HepG2 (cell line): ENCODE results near the gene ZNF12. TPM values are rescaled to one million over a fixed set of nuclear protein-coding genes. Genes with fewer than 3 reads are reported as not detected.
"Not testable (repeated sequence)": the region's sequence is repeated elsewhere in the genome, so short reads cannot be mapped to it uniquely, and the experiment has no call there.

Experiments
- ATAC-seq: fragments of 200-7000 bp; cut with Tn5 transposase; 3 replicates; pipeline ENCODE4 v1.9.1; 2020; ENCODE audit warnings: mild to moderate bottlenecking, moderate library complexity
- BruUV-seq: library from RNA; stranded (reverse); fragments of 400-500 nt; replicated peaks from 2 replicates; lab custom pipeline; 2021; lab: Mats Ljungman, UMichigan
- CTCF ChIA-PET: fragments of 300-600 bp; formaldehyde crosslinking; extraction: SDS; loops from one replicate; lab custom pipeline; 2021; ENCODE audit warnings: low total read pairs, inconsistent platforms, low intra/inter-chr PET ratio; lab: Yijun Ruan, JAX
- POLR2A ChIA-PET: fragments of 350-600 bp; sonication (Branson Sonifier 250); formaldehyde crosslinking; loops from one replicate; lab custom pipeline; 2020; ENCODE audit warnings: antibody characterized with exemption, inconsistent platforms; lab: Yijun Ruan, JAX
- DNase-seq: peaks from one replicate; pipeline ENCODE4 v3.0.0-alpha.2; 2015; ENCODE audit warnings: low spot score
- FAIRE-seq: peaks from 3 replicates; lab custom pipeline; 2011; peaks lifted over from hg19 to GRCh38; lab: Jason Lieb, UNC
- H2AFZ ChIP-seq: one replicate; pipeline ENCODE4 v1.6.1; 2011; ENCODE audit warnings: low read length, inconsistent platforms
- H3K27ac ChIP-seq: fragments of 300-600 bp; 3 replicates; pipeline ENCODE4 v1.8.0; 2011; ENCODE audit warnings: mixed run types, mild to moderate bottlenecking, mixed read lengths, low read length, inconsistent platforms; ENCODE audit not compliant: insufficient read depth; ENCODE audit errors: extremely low read length
- H3K27me3 ChIP-seq, 2 experiments: fragments of 200-600 bp in 1 of 2; 2 replicates in 1 of 2; 3 replicates in 1 of 2; pipeline versions ENCODE4 v1.6.0 to v1.8.0; 2011; ENCODE audit warnings: low read length in 2 of 2, mild to moderate bottlenecking in 2 of 2, moderate library complexity in 2 of 2, inconsistent platforms in 1 of 2; ENCODE audit not compliant: insufficient read depth in 2 of 2, control insufficient read depth in 1 of 2
- H3K36me3 ChIP-seq, 2 experiments: fragments of 200-600 bp in 1 of 2; replicated peaks in 1 of 2; 2 replicates in 1 of 2; 3 replicates in 1 of 2; pipeline versions ENCODE4 v1.5.1 to v1.8.0; 2011; ENCODE audit warnings: low read length in 2 of 2, inconsistent platforms in 1 of 2; ENCODE audit not compliant: insufficient read depth in 2 of 2, control insufficient read depth in 1 of 2
- H3K4me1 ChIP-seq: 2 replicates; pipeline ENCODE4 v1.5.1; 2012; ENCODE audit warnings: low read length, inconsistent platforms; ENCODE audit not compliant: insufficient read depth
- H3K4me2 ChIP-seq: 2 replicates; pipeline ENCODE4 v1.6.0; 2011; ENCODE audit warnings: low read depth, low read length, inconsistent platforms
- H3K4me3 ChIP-seq, 3 experiments: fragments of 200-600 bp in 1 of 3; sonication (generic), shearing (Covaris generic) in 1 of 3; replicated peaks in 1 of 3; 2 replicates each; pipeline ENCODE4 v1.5.1; 2011 to 2016; ENCODE audit warnings: low read length in 3 of 3, inconsistent platforms in 2 of 3, low read depth in 2 of 3, mild to moderate bottlenecking in 2 of 3, control low read depth in 1 of 3, mixed read lengths in 1 of 3; ENCODE audit not compliant: insufficient read depth in 1 of 3
- H3K79me2 ChIP-seq: one replicate; pipeline ENCODE4 v1.6.1; 2011; ENCODE audit warnings: low read length, inconsistent platforms; ENCODE audit not compliant: insufficient read depth
- H3K9ac ChIP-seq: 2 replicates; pipeline ENCODE4 v1.6.0; 2011; ENCODE audit warnings: mild to moderate bottlenecking, low read depth, low read length, inconsistent platforms; ENCODE audit not compliant: insufficient read depth
- H3K9me3 ChIP-seq: 2 replicates; pipeline ENCODE4 v1.5.1; 2012; ENCODE audit warnings: mild to moderate bottlenecking, low read length
- H4K20me1 ChIP-seq: 2 replicates; pipeline ENCODE4 v1.6.0; 2011; ENCODE audit warnings: inconsistent platforms, mild to moderate bottlenecking, low read length, moderate library complexity; ENCODE audit not compliant: insufficient read depth
- RARA ChIP-seq: IDR thresholded peaks from 2 replicates; pipeline ENCODE4 v1.6.1; 2016; ENCODE audit warnings: missing genetic modification reagents, missing compliant biosample characterization
- RFX1 ChIP-seq: fragments of 450-650 bp; IDR thresholded peaks from 2 replicates; pipeline ENCODE4 v1.6.1; 2017
- TSC22D2 ChIP-seq: sonication (generic); formaldehyde crosslinking; IDR thresholded peaks from 2 replicates; pipeline ENCODE4 v1.5.1; 2020; ENCODE audit warnings: missing genetic modification reagents, mild to moderate bottlenecking, borderline replicate concordance
- ZNF44 ChIP-seq: sonication (generic); formaldehyde crosslinking; IDR thresholded peaks from 2 replicates; pipeline ENCODE4 v1.5.1; 2020; ENCODE audit warnings: mild to moderate bottlenecking, missing genetic modification reagents
- ZNF652 ChIP-seq: IDR thresholded peaks from 2 replicates; pipeline ENCODE4 v1.6.1; 2016; ENCODE audit warnings: low read depth, borderline replicate concordance
- WGBS: methylation state at CpG from one replicate; pipeline ENCODE4 v1.1.6; 2017; ENCODE audit warnings: low lambda C conversion rate; 5-methylcytosine and 5-hydroxymethylcytosine counted together
- in situ Hi-C: cut with HindIII; loops from 2 replicates; pipeline ENCODE4 v1.10.0; 2017; ENCODE audit warnings: low pct_unique_long_range_greater_than_20kb; ENCODE audit not compliant: extremely low pct_ligation_motif_present
- intact Hi-C: fragments of 100-400 bp; cut with micrococcal nuclease; formaldehyde crosslinking; loops from one replicate; pipeline ENCODE4 v1.10.0; 2022; ENCODE audit not compliant: unreplicated experiment
- polyA plus RNA-seq, 8 experiments: library from polyadenylated mRNA; depleted of rRNA in 3 of 8; stranded (reverse) in 7 of 8; unstranded in 1 of 8; fragments of >200 nt; fragmentation: Illumina TruSeq in 4 of 8; extraction: Trizol in 4 of 8; gene quantifications; 2 replicates each; pipeline versions ENCODE4 v1.2.1 to v1.2.3, GENCODE V29; 2011 to 2016; ENCODE audit warnings: low read depth in 4 of 8, missing spikeins in 1 of 8, mixed read lengths in 1 of 8; ENCODE audit not compliant: insufficient read depth in 1 of 8
- total RNA-seq, 5 experiments: library from RNA; depleted of rRNA; stranded (reverse); fragments of >200 nt; fragmentation: Illumina TruSeq; extraction: Trizol; gene quantifications; 2 replicates each; pipeline ENCODE4 v1.2.3, GENCODE V29; 2016; ENCODE audit warnings: low read depth in 1 of 5

ZNF12 gene
- total and polyA plus RNA-seq, 2 of the 13 experiments (the other 11 are each of a cell fraction or from before 2014, with no cell fraction given) = 21.4 to 22.8 TPM

DNA sequence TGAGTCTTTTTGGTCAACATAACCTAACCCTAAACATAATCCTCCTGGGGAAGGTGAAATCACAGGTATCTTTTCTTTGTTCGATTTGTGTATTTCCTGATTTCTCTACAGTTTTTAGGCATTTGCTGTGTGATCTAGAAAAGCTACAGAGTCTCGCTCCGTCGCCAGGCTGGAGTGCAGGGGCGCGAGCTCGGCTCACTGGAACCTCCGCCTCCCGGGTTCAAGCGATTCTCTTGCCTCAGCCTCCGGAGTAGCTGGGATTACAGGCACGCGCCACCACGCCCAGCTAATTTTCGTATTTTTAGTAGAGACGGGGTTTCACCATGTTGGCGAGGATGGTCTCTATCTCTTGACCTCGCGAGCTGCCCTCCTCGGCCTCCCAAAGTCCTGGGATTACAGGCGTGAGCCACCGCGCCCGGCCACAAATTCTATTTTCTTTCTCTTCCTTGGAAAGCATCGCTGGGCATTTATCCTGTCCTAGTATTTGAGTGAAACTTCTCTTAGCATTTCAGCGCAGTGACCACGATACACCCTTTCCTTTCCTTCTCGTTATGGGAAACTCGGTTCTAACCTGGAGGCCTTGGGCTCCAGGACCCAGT is 22.2 kb upstream of the ZNF12 start:
- ATAC-seq, H4K20me1 ChIP-seq, H3K9me3 ChIP-seq, FAIRE-seq, CTCF ChIA-PET, in situ Hi-C loops: not testable (repeated sequence)
- H3K36me3 ChIP-seq = peaks cover 0 to 13% of the 10 kb centered on the region in 2 experiments; a peak in 2 of 5 replicates
- peaks cover 24% of the 10 kb centered on the region for H3K4me1 ChIP-seq
- POLR2A ChIA-PET = interaction anchor here (1.0 to 1.3 kb wide), 3 partner anchors 20 to 151 kb away, joined by 3 to 5 read pairs (median 3); partner anchors contain the start of gene ZNF12
- TSS peak; percentile 95 for BruUV-seq
- 87% methylated on average over 29 of the region's 29 CpGs for WGBS
- peak overlapping the region; percentile 91 for H3K9ac ChIP-seq
- peak overlapping the region; percentile 78 for H3K4me2 ChIP-seq
- TF ChIP-seq ZNF652 (CRISPR knock-in tag) (peak; percentile 78), TSC22D2 (CRISPR knock-in tag) (0 out of 2 replicates have a peak, but pooled peaks have one; percentile 8), ZNF44 (CRISPR knock-in tag) (0 out of 2 replicates have a peak, but pooled peaks have one; percentile 0)
- TF ChIP-seq, all 625 proteins: peak for 3; not testable (repeated sequence) for 622
- H3K27ac ChIP-seq = peak overlapping the region; percentile 85
- peak overlapping the region; percentile 46 to 89 (median 79); a peak in 5 of 6 replicates for H3K4me3 ChIP-seq
- peaks cover 21% of the 10 kb centered on the region for H3K79me2 ChIP-seq
- H2AFZ ChIP-seq = peak overlapping the region; percentile 85
- H3K27me3 ChIP-seq, DNase-seq, intact Hi-C loops: not testable (repeated sequence)

DNA sequence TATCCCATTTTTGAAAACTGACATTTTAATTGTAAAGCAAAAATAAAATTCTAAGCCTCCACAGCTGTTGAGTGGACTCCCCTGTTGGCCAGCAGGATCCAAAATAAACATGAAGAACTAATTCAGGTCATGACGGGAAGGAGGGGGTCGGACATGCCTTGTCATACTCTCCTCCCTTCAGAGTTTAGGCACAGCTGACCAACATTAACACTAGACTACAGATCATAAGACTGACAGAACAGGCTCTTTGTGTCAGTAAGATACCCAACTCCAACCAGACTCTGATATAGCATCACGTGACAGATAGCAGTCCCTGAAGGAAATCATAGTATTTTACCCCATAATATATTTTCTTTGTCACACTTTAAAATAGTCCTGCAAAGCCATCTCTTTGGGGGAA is 20.9 kb upstream of the ZNF12 start:
- peaks cover 20% of the 10 kb centered on the region for H3K4me1 ChIP-seq
- H4K20me1 ChIP-seq = peaks cover 8% of the 10 kb centered on the region; the same call in 1 of the 2 replicates
- ChIA-PET POLR2A (no interaction called here), CTCF (no interaction called here)
- no peak overlapping the region for H3K4me3 ChIP-seq
- H3K36me3 ChIP-seq = peaks cover 0 to 2% of the 10 kb centered on the region in 2 experiments; a peak in 1 of 5 replicates
- DNase-seq (no peak), ATAC-seq (no peak), FAIRE-seq (no peak)
- BruUV-seq = no TSS peak
- H3K79me2 ChIP-seq = peaks cover 17% of the 10 kb centered on the region
- no peak overlapping the region for H3K9ac ChIP-seq
- no peak overlapping the region for H3K4me2 ChIP-seq
- WGBS = 64% methylated on average over 3 of the region's 3 CpGs
- TF ChIP-seq RARA (CRISPR knock-in tag) (no peak), RFX1 (no peak)
- no peak overlapping the region for H2AFZ ChIP-seq
- H3K27ac ChIP-seq = no peak overlapping the region
- no peaks in the 10 kb centered on the region for H3K9me3 ChIP-seq
- in situ Hi-C loops = no loop called here
- intact Hi-C loops = no loop called here
- H3K27me3 ChIP-seq = no peaks in the 10 kb centered on the region; a peak in 1 of 5 replicates

DNA sequence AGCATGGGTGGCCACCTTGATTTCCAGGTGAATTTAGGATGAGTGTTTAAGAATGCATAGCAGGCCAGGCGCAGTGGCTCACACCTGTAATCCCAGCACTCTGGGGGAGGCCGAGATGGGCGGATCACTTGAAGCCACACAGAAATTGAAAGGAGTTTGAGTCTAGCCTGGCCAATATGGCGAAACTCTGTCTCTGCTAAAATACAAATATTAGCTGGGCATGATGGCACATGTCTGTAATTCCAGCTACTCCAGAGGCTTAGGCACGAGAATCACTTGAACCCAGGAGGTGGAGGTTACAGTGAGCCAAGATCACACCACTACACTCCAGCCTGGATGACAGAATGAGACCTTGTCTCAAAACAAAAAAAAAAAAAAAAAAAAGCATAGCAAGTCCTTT is 19.6 kb upstream of the ZNF12 start:
- H3K9me3 ChIP-seq, H4K20me1 ChIP-seq, H3K36me3 ChIP-seq, ATAC-seq, H3K4me3 ChIP-seq, BruUV-seq, POLR2A ChIA-PET, CTCF ChIA-PET, H3K27me3 ChIP-seq, DNase-seq, intact Hi-C loops, H3K27ac ChIP-seq, in situ Hi-C loops, H2AFZ ChIP-seq, FAIRE-seq, H3K9ac ChIP-seq: not testable (repeated sequence)
- H3K4me1 ChIP-seq = peaks cover 14% of the 10 kb centered on the region
- peaks cover 15% of the 10 kb centered on the region for H3K79me2 ChIP-seq
- H3K4me2 ChIP-seq = 0 out of 2 replicates have a peak overlapping the region, but pooled peaks have one; percentile 3
- WGBS = 66% methylated on average over 5 of the region's 5 CpGs
